ENCODE data around the gene MAB21L4.

Gene MAB21L4

DNA sequence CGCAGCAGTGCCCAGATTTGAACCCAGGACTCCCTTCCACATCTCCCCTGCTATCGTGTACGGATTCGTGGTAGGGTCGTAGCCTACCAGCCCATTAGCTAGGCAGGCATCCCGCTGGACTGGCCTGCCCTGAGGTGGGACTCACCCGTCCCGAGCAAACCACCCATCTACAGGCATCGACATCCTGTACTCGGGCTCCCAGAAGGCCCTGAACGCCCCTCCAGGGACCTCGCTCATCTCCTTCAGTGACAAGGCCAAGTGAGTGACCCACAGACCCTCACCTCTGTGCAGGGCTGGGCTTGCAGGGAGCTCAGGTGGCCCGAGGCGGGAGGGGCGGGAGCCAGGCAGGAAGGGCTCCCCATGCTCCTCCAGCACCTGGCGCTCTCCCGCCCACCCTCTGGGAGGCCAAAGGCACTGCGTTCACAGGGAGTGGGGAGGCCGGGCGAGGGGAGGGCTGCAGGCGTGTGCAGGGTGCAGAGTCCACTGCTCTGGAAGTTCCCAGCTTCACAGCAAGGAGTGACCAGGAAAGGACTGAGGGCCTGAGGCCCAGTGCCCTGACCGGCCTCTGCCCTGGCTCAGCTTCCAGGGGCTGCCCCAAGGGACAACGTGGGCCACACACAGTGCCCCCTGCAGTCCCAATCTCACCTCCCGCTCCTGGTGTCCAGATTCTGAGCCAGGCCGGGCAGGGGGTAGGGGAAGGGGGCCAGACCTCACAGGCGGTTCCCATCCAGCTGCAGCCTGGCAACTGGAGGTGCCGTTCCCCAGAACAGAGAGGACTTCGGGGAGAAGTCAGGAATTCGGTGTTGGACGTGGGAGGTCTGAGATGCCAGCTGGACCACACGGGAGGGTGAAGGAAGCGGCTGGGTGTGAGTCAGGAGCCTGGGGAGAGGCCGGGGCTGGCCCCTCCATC lies 21.9 kb downstream of the MAB21L4 start:
- Histone ChIP-seq H3K36me3 (no peaks in the 10 kb centered on the region), H3K4me1 (ENCODE audit: control insufficient read depth in 1 of 2, insufficient read depth in 1 of 2, low read depth in 1 of 2, low read length in 1 of 2) (no peaks in the 10 kb centered on the region), H3K4me3 (ENCODE audit: low read depth in 1 of 2, low read length in 1 of 2) (no peak overlapping the region), H3K9me3 (no peaks in the 10 kb centered on the region), H3K27me3 (no peaks in the 10 kb centered on the region), H3K27ac (no peak overlapping the region)
- TF ChIP-seq, protein P1, sequence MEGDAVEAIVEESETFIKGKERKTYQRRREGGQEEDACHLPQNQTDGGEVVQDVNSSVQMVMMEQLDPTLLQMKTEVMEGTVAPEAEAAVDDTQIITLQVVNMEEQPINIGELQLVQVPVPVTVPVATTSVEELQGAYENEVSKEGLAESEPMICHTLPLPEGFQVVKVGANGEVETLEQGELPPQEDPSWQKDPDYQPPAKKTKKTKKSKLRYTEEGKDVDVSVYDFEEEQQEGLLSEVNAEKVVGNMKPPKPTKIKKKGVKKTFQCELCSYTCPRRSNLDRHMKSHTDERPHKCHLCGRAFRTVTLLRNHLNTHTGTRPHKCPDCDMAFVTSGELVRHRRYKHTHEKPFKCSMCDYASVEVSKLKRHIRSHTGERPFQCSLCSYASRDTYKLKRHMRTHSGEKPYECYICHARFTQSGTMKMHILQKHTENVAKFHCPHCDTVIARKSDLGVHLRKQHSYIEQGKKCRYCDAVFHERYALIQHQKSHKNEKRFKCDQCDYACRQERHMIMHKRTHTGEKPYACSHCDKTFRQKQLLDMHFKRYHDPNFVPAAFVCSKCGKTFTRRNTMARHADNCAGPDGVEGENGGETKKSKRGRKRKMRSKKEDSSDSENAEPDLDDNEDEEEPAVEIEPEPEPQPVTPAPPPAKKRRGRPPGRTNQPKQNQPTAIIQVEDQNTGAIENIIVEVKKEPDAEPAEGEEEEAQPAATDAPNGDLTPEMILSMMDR (IDR thresholded peaks at IDR 0.05), result no peak

DNA sequence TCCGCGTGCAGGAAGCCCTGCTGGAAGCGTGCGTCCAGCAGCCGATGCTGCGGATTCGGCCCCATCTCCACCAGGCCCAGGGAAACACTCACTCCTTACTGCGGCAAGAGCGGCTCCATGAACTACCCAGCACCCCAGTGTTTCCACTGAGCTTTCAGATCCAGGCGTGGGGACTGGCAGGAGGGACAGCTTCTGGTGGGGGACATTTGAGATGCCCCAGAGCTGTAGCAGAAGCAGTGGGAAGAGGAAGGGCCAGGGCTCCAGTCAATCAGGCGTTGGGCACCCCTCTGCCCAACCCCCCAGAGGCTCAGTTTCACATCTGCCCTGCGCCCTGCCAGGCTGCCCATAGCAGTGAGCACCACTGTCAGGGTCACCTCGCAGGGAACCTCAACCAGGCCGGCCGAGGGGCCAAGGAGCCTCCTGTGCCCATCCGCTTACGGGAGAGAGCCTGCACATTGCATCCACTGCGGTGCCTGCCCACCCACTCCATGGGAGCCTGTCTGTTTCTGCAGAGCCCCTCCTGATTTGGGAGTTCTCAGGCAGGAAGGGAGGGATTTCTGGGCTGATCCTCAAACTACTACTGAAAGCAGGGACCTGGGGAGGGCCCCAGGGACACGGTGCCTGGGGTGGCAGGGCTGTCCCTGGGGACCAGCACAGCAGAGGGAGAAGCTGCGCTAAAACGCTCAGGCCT lies 22.7 kb downstream of the MAB21L4 start:
- TF ChIP-seq, protein P1 (IDR thresholded peaks at IDR 0.05), result no peak
- Histone ChIP-seq H3K27ac (no peak overlapping the region), H3K36me3 (no peaks in the 10 kb centered on the region), H3K4me1 (ENCODE audit: control insufficient read depth in 1 of 2, insufficient read depth in 1 of 2, low read depth in 1 of 2, low read length in 1 of 2) (no peaks in the 10 kb centered on the region), H3K9me3 (no peaks in the 10 kb centered on the region), H3K27me3 (no peaks in the 10 kb centered on the region), H3K4me3 (ENCODE audit: low read depth in 1 of 2, low read length in 1 of 2) (no peak overlapping the region)

DNA sequence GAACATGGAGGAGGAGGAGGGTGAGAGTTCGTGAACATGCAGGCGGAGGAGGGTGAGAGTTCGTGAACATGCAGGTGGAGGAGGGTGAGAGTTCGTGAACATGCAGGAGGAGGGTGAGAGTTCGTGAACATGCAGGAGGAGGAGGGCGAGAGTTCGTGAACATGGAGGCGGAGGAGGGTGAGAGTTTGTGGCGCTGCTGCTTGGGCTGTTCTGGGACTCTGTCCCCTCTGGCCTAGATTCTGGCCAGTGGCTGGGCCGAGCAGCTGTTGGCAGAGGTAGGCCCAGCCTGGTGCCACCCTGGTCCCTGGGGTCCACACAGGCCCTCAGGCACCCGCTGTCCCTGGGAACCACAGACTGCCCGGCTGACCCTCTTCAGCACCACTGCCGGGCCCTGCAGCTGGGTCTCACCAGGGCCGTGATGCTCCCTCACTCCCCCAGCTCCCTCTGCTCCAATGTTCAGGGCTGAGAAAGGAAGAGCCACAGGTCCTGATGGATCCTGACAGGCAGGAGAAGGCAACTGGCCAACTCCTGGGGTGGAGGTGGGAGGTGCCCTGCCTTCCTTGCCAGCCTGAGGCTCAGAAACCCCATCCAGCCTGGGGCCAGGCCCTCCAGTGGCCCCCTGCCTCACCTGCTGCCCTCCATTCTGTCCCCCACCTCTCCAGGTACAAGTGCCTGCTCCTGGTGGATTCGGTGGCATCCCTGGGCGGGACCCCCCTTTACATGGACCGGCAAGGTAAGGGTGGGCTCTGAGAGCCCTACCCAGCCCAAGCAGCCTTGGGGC lies 23.4 kb downstream of the MAB21L4 start:
- Histone ChIP-seq H3K9me3 (no peaks in the 10 kb centered on the region), H3K4me1 (ENCODE audit: control insufficient read depth in 1 of 2, insufficient read depth in 1 of 2, low read depth in 1 of 2, low read length in 1 of 2) (no peaks in the 10 kb centered on the region), H3K4me3 (ENCODE audit: low read depth in 1 of 2, low read length in 1 of 2) (no peak overlapping the region), H3K27me3 (no peaks in the 10 kb centered on the region), H3K36me3 (no peaks in the 10 kb centered on the region), H3K27ac (no peak overlapping the region)
- TF ChIP-seq, protein P1 (IDR thresholded peaks at IDR 0.05), result no peak

GRCh38 chr2:240871071-240871958 lies 24.6 kb downstream of the MAB21L4 start:
- TF ChIP-seq, protein P1 (IDR thresholded peaks at IDR 0.05), result no peak
- H3K4me3 ChIP-seq (ENCODE audit: low read depth in 1 of 2, low read length in 1 of 2), result no peak overlapping the region
- no peaks in the 10 kb centered on the region for H3K36me3 ChIP-seq
- no peaks in the 10 kb centered on the region for H3K4me1 ChIP-seq (ENCODE audit: control insufficient read depth in 1 of 2, insufficient read depth in 1 of 2, low read depth in 1 of 2, low read length in 1 of 2)
- H3K27ac ChIP-seq, result no peak overlapping the region
- no peaks in the 10 kb centered on the region for H3K27me3 ChIP-seq
- no peaks in the 10 kb centered on the region for H3K9me3 ChIP-seq

Data from neutrophil (primary cell).